K562 (cell line): ENCODE measurements around the gene TBRG1. TPM values are rescaled to one million over a fixed set of nuclear protein-coding genes. Genes with fewer than 3 reads are reported as not detected.

Experiments
- BCOR ChIP-seq: fragments of 450-650 bp; IDR thresholded peaks from 2 replicates; pipeline ENCODE4 v1.6.1; 2016
- CEBPG ChIP-seq, 3 experiments: fragments of 200-800 bp in 1 of 3; sonication (Bioruptor generic) in 1 of 3; sonication (generic) in 1 of 3; formaldehyde crosslinking in 1 of 3; IDR thresholded peaks in 2 of 3; conservative IDR thresholded peaks in 1 of 3; 2 replicates each; pipeline versions ENCODE4 v1.6.1 to v1.8.0; 2016 to 2022; ENCODE audit warnings: missing compliant biosample characterization in 2 of 3, missing genetic modification characterization in 2 of 3, mild to moderate bottlenecking in 1 of 3, missing genetic modification reagents in 1 of 3
- DNMT1 ChIP-seq: fragments of 450-650 bp; IDR thresholded peaks from 2 replicates; pipeline ENCODE4 v1.6.1; 2016; ENCODE audit warnings: antibody characterized with exemption, mild to moderate bottlenecking
- E2F3 ChIP-seq: fragments of 250-450 bp; sonication (Bioruptor Pico); IDR thresholded peaks from 2 replicates; pipeline ENCODE4 v1.4.0; 2020; ENCODE audit warnings: mild to moderate bottlenecking
- EGR1 ChIP-seq: fragments of 450-650 bp; conservative IDR thresholded peaks from 2 replicates; pipeline ENCODE4 v1.6.1; 2017; ENCODE audit warnings: mild to moderate bottlenecking
- FOXP1 ChIP-seq: sonication (generic); formaldehyde crosslinking; IDR thresholded peaks from 2 replicates; pipeline ENCODE4 v1.8.0; 2022; ENCODE audit warnings: mild to moderate bottlenecking, missing genetic modification reagents
- HMG20B ChIP-seq: fragments of 250-450 bp; sonication (Bioruptor Pico); IDR thresholded peaks from 2 replicates; pipeline ENCODE4 v1.5.0; 2021; ENCODE audit warnings: mild to moderate bottlenecking
- MTA2 ChIP-seq: fragments of 450-650 bp; IDR thresholded peaks from 2 replicates; pipeline ENCODE4 v1.6.1; 2016; ENCODE audit warnings: low read depth
- RUNX1 ChIP-seq: sonication (generic); IDR thresholded peaks from 2 replicates; pipeline ENCODE4 v1.6.1; 2016; ENCODE audit warnings: antibody characterized with exemption, low read depth
- SAP30 ChIP-seq: fragments of 200-600 bp; sonication (generic); IDR thresholded peaks from 2 replicates; pipeline ENCODE4 v1.6.1; 2012; ENCODE audit warnings: borderline replicate concordance, low read depth, mild to moderate bottlenecking, moderate library complexity, low read length, control low read depth, inconsistent platforms; ENCODE audit not compliant: insufficient read depth, poor library complexity, severe bottlenecking
- YY1 ChIP-seq, 3 experiments: IDR thresholded peaks; 2 replicates each; pipeline ENCODE4 v1.6.1; 2011; ENCODE audit warnings: low read length in 2 of 3, mild to moderate bottlenecking in 2 of 3, moderate library complexity in 2 of 3, borderline replicate concordance in 1 of 3, control low read depth in 1 of 3, low read depth in 1 of 3; ENCODE audit not compliant: insufficient read depth in 3 of 3, insufficient replicate concordance in 2 of 3, control insufficient read depth in 1 of 3, insufficient read length in 1 of 3; ENCODE audit errors: extremely low read depth in 1 of 3
- ZBTB1 ChIP-seq: sonication (generic); formaldehyde crosslinking; IDR thresholded peaks from 2 replicates; pipeline ENCODE4 v1.8.1; 2023; ENCODE audit warnings: missing genetic modification reagents, low read depth, mild to moderate bottlenecking, borderline replicate concordance
- ZNF143 ChIP-seq: sonication (generic); formaldehyde crosslinking; IDR thresholded peaks from 2 replicates; pipeline ENCODE4 v1.9.0; 2022; ENCODE audit warnings: mild to moderate bottlenecking, missing genetic modification reagents
- ZNF668 ChIP-seq: fragments of 250-450 bp; sonication (Bioruptor Pico); IDR thresholded peaks from 2 replicates; pipeline ENCODE4 v1.8.0; 2022; ENCODE audit warnings: mild to moderate bottlenecking, inconsistent platforms
- polyA plus RNA-seq, 8 experiments: library from polyadenylated mRNA; depleted of rRNA in 4 of 8; stranded (reverse) in 5 of 8; unstranded in 3 of 8; fragments of >200 nt; fragmentation: Nextera tagmentation in 2 of 8; fragmentation: Illumina TruSeq in 1 of 8; extraction: Ambion mirVana in 2 of 8; extraction: Trizol in 1 of 8; gene quantifications; 2 replicates each; pipeline versions ENCODE4 v1.2.1 to v1.2.3, GENCODE V29; 2011 to 2014; ENCODE audit warnings: inconsistent platforms in 1 of 8, missing spikeins in 1 of 8
- total RNA-seq, 7 experiments: library from RNA; depleted of rRNA in 6 of 7; stranded (reverse); fragments of >200 nt in 6 of 7; fragmentation: Illumina TruSeq in 2 of 7; extraction: Trizol in 2 of 7; gene quantifications; 2 replicates each; pipeline versions ENCODE4 v1.2.1 to v1.2.3, GENCODE V29; 2011 to 2021; ENCODE audit warnings: low replicate concordance in 1 of 7
- TF ChIP-seq, protein P1 (sequence below): sonication (generic); formaldehyde crosslinking; IDR thresholded peaks from 2 replicates; pipeline ENCODE4 v1.8.0; 2022; ENCODE audit warnings: mild to moderate bottlenecking, missing genetic modification reagents
- TF ChIP-seq, protein P2 (sequence below): IDR thresholded peaks from 2 replicates; pipeline ENCODE4 v1.6.1; 2011; ENCODE audit not compliant: insufficient read length; ENCODE audit errors: extremely low read depth
- TF ChIP-seq, protein P3 (sequence below): fragments of 450-650 bp; IDR thresholded peaks from 2 replicates; pipeline ENCODE4 v1.7.1; 2018; ENCODE audit warnings: mild to moderate bottlenecking, low read depth; ENCODE audit not compliant: partially characterized antibody
- TF ChIP-seq, protein P4 (sequence below): fragments of 250-450 bp; sonication (Bioruptor Pico); IDR thresholded peaks from 2 replicates; pipeline ENCODE4 v1.5.1; 2021; ENCODE audit warnings: mild to moderate bottlenecking

The TBRG1 gene
- total and polyA plus RNA-seq, 9 of the 15 experiments (the other 6 are each of a cell fraction or from before 2014, with no cell fraction given) = 8.7 to 30.0 (median 20.2) TPM

DNA sequence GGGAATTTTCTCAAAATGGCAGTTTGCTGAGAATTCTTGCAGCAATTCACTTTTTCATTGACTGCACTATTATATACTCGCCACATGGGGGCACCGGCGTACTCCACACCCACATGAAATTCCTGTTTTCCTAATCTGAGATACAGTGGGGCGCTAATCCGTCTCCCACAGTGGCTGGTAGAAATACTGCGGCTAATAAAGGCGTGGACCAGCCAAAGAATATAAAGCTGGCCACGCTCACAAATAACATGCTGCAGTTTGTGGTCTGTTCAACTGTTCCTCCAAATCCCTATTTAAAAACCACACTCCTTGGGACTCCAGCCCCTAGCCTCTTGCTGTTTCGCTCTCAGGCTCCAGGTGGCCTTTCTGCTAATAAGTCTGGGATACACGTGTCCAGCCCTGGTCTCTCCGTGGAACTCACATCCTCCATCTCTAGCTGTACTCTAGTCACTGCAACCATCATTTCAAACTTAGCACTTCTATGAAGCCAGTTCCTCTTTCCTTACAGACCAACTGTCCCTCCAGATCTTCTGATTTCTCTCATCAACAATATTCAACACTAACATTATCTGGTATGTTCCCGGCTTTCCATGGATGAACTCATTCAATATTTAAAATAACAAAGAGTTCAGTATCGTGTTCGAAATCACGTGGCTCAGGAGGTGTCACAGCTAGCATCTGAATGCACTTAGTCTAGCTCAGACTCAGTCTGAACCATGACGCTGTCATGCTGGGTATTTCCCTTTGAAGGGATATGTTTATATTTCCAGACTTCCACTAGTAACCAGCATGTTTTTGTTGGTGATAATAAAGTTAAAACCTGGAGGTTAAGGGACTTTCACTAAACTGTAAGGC, 22.0 kb downstream of the TBRG1 start (continued):
- TF ChIP-seq ZNF668 (CRISPR knock-in tag) = no peak; the same call in 1 of the 2 replicates
- TF ChIP-seq, protein P1, sequence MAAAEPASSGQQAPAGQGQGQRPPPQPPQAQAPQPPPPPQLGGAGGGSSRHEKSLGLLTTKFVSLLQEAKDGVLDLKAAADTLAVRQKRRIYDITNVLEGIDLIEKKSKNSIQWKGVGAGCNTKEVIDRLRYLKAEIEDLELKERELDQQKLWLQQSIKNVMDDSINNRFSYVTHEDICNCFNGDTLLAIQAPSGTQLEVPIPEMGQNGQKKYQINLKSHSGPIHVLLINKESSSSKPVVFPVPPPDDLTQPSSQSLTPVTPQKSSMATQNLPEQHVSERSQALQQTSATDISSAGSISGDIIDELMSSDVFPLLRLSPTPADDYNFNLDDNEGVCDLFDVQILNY = no peak
- no peak for TF ChIP-seq E2F3
- TF ChIP-seq MTA2 = no peak
- no peak for TF ChIP-seq SAP30
- peak in 1 of 3 experiments; percentile 78 for TF ChIP-seq YY1 (IDR thresholded peaks at IDR 0.05; ENCODE audit: borderline replicate concordance in 1 of 3, control insufficient read depth in 1 of 3, extremely low read depth in 1 of 3, insufficient read depth in 3 of 3, insufficient read length in 1 of 3, insufficient replicate concordance in 2 of 3, low read depth in 1 of 3, low read length in 2 of 3)
- no peak for TF ChIP-seq ZBTB1 (CRISPR knock-in tag)
- TF ChIP-seq, protein P2, sequence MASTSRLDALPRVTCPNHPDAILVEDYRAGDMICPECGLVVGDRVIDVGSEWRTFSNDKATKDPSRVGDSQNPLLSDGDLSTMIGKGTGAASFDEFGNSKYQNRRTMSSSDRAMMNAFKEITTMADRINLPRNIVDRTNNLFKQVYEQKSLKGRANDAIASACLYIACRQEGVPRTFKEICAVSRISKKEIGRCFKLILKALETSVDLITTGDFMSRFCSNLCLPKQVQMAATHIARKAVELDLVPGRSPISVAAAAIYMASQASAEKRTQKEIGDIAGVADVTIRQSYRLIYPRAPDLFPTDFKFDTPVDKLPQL = no peak
- TF ChIP-seq, protein P3, sequence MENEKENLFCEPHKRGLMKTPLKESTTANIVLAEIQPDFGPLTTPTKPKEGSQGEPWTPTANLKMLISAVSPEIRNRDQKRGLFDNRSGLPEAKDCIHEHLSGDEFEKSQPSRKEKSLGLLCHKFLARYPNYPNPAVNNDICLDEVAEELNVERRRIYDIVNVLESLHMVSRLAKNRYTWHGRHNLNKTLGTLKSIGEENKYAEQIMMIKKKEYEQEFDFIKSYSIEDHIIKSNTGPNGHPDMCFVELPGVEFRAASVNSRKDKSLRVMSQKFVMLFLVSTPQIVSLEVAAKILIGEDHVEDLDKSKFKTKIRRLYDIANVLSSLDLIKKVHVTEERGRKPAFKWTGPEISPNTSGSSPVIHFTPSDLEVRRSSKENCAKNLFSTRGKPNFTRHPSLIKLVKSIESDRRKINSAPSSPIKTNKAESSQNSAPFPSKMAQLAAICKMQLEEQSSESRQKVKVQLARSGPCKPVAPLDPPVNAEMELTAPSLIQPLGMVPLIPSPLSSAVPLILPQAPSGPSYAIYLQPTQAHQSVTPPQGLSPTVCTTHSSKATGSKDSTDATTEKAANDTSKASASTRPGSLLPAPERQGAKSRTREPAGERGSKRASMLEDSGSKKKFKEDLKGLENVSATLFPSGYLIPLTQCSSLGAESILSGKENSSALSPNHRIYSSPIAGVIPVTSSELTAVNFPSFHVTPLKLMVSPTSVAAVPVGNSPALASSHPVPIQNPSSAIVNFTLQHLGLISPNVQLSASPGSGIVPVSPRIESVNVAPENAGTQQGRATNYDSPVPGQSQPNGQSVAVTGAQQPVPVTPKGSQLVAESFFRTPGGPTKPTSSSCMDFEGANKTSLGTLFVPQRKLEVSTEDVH = peak; percentile 35
- TF ChIP-seq CEBPG (CRISPR knock-in tag; IDR thresholded peaks at IDR 0.05) = no peak
- TF ChIP-seq CEBPG (tag; conservative IDR thresholded peaks at IDR 0.05 in 1 of 2, IDR thresholded peaks at IDR 0.05 in 1 of 2) = peak in 1 of 2 experiments; percentile 22; a peak in 1 of 4 replicates
- no peak for TF ChIP-seq HMG20B
- no peak for TF ChIP-seq RUNX1
- no peak for TF ChIP-seq BCOR
- peak; percentile 24; the same call in 1 of the 2 replicates for TF ChIP-seq EGR1
- TF ChIP-seq, protein P4, sequence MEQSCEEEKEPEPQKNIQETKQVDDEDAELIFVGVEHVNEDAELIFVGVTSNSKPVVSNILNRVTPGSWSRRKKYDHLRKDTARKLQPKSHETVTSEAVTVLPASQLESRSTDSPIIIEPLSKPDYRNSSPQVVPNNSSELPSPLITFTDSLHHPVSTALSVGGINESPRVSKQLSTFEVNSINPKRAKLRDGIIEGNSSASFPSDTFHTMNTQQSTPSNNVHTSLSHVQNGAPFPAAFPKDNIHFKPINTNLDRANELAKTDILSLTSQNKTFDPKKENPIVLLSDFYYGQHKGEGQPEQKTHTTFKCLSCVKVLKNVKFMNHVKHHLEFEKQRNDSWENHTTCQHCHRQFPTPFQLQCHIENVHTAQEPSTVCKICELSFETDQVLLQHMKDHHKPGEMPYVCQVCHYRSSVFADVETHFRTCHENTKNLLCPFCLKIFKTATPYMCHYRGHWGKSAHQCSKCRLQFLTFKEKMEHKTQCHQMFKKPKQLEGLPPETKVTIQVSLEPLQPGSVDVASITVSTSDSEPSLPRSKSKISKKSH (CRISPR knock-in tag) = no peak
- TF ChIP-seq FOXP1 (CRISPR knock-in tag) = no peak
- no peak for TF ChIP-seq DNMT1
- no peak for TF ChIP-seq ZNF143
